Measurements from ENCODE around the gene ADAMTS10. TPM values are rescaled to one million over a fixed set of nuclear protein-coding genes. Genes with fewer than 3 reads are reported as not detected.
"Not testable (repeated sequence)": the region's sequence is repeated elsewhere in the genome, so short reads cannot be mapped to it uniquely, and the experiment has no call there.

Gene ADAMTS10
- total and polyA plus RNA-seq, 2 donors: 19.6 to 41.7 TPM

DNA sequence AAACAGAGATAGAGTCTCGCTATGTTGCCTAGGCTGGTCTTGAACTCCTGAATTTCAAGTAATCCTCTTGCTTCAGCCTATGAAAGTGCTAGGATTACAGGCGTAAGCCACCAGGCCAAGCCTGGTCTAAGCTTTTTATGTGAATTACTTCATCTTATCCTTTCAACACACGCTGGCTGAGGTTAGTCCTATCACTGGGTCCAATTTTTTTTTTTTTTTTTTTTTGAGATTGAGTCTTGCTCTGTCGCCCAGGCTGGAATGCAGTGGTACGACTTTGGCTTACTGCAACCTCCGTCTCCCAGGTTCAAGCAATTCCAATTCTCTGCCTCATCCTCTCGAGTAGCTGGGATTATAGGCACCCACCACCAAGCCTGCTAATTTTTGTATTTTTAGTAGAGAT, 43.7 kb downstream of the ADAMTS10 start:
- Histone ChIP-seq H3K27ac (ENCODE audit: low read depth in 1 of 2, low read length in 1 of 2) (no peak overlapping the region), H3K4me3 (ENCODE audit: low read length in 2 of 2) (no peak overlapping the region), H3K4me1 (ENCODE audit: control insufficient read depth in 2 of 2, insufficient read depth in 2 of 2, low read length in 2 of 2) (peaks cover 10 to 33% of the 10 kb centered on the region in 2 donors), H3K36me3 (ENCODE audit: control insufficient read depth in 2 of 2, insufficient read depth in 2 of 2, low read length in 1 of 2) (no peaks in the 10 kb centered on the region), H3K9me3 (ENCODE audit: control insufficient read depth in 2 of 2, insufficient read depth in 1 of 2, low read length in 1 of 2) (no peaks in the 10 kb centered on the region), H3K27me3 (ENCODE audit: control insufficient read depth in 2 of 2, insufficient read depth in 1 of 2, low read length in 1 of 2) (no peaks in the 10 kb centered on the region)
- DNase-seq (ENCODE audit: low read depth in 6 of 9, low spot score in 9 of 9): no peak
- 95% methylated on average over 7 of the region's 7 CpGs for WGBS

- H3K27me3 ChIP-seq (ENCODE audit: control insufficient read depth in 2 of 2, insufficient read depth in 1 of 2, low read length in 1 of 2); H3K36me3 ChIP-seq (ENCODE audit: control insufficient read depth in 2 of 2, insufficient read depth in 2 of 2, low read length in 1 of 2); H3K4me3 ChIP-seq (ENCODE audit: low read length in 2 of 2); H3K27ac ChIP-seq (ENCODE audit: low read depth in 1 of 2, low read length in 1 of 2); H3K9me3 ChIP-seq (ENCODE audit: control insufficient read depth in 2 of 2, insufficient read depth in 1 of 2, low read length in 1 of 2); DNase-seq (ENCODE audit: low read depth in 6 of 9, low spot score in 9 of 9): not testable (repeated sequence)
- 97% methylated on average over 8 of the region's 8 CpGs for WGBS
- peaks cover 6 to 18% of the 10 kb centered on the region in 2 donors for H3K4me1 ChIP-seq (ENCODE audit: control insufficient read depth in 2 of 2, insufficient read depth in 2 of 2, low read length in 2 of 2)
Measured at GRCh38 chr19:8564866-8565265, 45.6 kb downstream of the ADAMTS10 start.

DNA sequence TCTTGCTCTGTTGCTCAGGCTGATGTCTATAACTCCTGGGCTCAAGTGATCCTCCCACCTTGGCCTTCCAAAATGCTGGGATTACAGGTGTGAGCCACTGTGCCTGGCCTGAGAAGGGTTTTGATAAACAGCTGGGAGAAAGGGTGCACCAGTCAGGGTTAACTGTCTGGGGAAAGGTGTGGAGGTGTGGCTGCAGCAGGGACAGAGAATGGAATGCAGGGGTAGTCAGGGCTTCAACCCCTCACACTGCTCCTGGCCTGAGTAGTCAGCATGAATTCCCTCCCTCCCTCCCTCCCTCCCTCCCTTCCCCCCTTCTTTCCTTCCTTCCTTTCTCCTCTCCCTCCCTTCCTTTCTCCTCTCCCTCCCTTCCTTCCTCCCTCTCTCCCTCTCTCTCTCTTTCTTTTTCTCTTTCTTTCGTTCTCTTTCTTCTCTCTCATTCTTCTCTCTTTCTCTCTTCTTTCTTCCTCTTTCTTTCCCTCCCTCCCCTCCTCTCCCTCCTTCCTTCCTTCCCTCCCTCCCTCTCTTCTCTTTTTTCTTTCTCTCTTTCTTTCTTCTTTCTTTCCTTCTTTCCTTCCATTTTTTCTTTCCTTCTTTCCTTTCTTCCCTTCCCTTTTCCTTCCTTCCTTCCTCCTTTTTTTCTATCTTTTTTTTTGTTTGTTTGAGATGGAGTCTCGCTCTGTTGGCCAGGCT, 49.3 kb downstream of the ADAMTS10 start:
- no peak for DNase-seq (ENCODE audit: low read depth in 6 of 9, low spot score in 9 of 9)
- 85% methylated on average over 2 of the region's 2 CpGs for WGBS
- Histone ChIP-seq H3K9me3 (ENCODE audit: control insufficient read depth in 2 of 2, insufficient read depth in 1 of 2, low read length in 1 of 2) (no peaks in the 10 kb centered on the region), H3K4me1 (ENCODE audit: control insufficient read depth in 2 of 2, insufficient read depth in 2 of 2, low read length in 2 of 2) (peaks cover 0 to 4% of the 10 kb centered on the region in 2 donors), H3K27me3 (ENCODE audit: control insufficient read depth in 2 of 2, insufficient read depth in 1 of 2, low read length in 1 of 2) (no peaks in the 10 kb centered on the region), H3K36me3 (ENCODE audit: control insufficient read depth in 2 of 2, insufficient read depth in 2 of 2, low read length in 1 of 2) (no peaks in the 10 kb centered on the region), H3K27ac (ENCODE audit: low read depth in 1 of 2, low read length in 1 of 2) (no peak overlapping the region), H3K4me3 (ENCODE audit: low read length in 2 of 2) (no peak overlapping the region)

GRCh38 chr19:8558325-8558724, 52.2 kb downstream of the ADAMTS10 start:
- H3K9me3 ChIP-seq (ENCODE audit: control insufficient read depth in 2 of 2, insufficient read depth in 1 of 2, low read length in 1 of 2): no peaks in the 10 kb centered on the region
- WGBS: 96% methylated on average over 2 of the region's 2 CpGs
- no peak overlapping the region for H3K27ac ChIP-seq (ENCODE audit: low read depth in 1 of 2, low read length in 1 of 2)
- H3K27me3 ChIP-seq (ENCODE audit: control insufficient read depth in 2 of 2, insufficient read depth in 1 of 2, low read length in 1 of 2): no peaks in the 10 kb centered on the region
- no peaks in the 10 kb centered on the region for H3K4me1 ChIP-seq (ENCODE audit: control insufficient read depth in 2 of 2, insufficient read depth in 2 of 2, low read length in 2 of 2)
- no peak for DNase-seq (ENCODE audit: low read depth in 6 of 9, low spot score in 9 of 9)
- H3K4me3 ChIP-seq (ENCODE audit: low read length in 2 of 2): no peak overlapping the region
- no peaks in the 10 kb centered on the region for H3K36me3 ChIP-seq (ENCODE audit: control insufficient read depth in 2 of 2, insufficient read depth in 2 of 2, low read length in 1 of 2)

- Histone ChIP-seq H3K4me1 (ENCODE audit: control insufficient read depth in 2 of 2, insufficient read depth in 2 of 2, low read length in 2 of 2) (no peaks in the 10 kb centered on the region), H3K27ac (ENCODE audit: low read depth in 1 of 2, low read length in 1 of 2) (no peak overlapping the region), H3K36me3 (ENCODE audit: control insufficient read depth in 2 of 2, insufficient read depth in 2 of 2, low read length in 1 of 2) (no peaks in the 10 kb centered on the region), H3K4me3 (ENCODE audit: low read length in 2 of 2) (no peak overlapping the region), H3K9me3 (ENCODE audit: control insufficient read depth in 2 of 2, insufficient read depth in 1 of 2, low read length in 1 of 2) (no peaks in the 10 kb centered on the region), H3K27me3 (ENCODE audit: control insufficient read depth in 2 of 2, insufficient read depth in 1 of 2, low read length in 1 of 2) (no peaks in the 10 kb centered on the region)
- 89% methylated on average over 6 of the region's 6 CpGs for WGBS
- DNase-seq (ENCODE audit: low read depth in 6 of 9, low spot score in 9 of 9): no peak
Measured at GRCh38 chr19:8557642-8558238, 52.8 kb downstream of the ADAMTS10 start.

DNA sequence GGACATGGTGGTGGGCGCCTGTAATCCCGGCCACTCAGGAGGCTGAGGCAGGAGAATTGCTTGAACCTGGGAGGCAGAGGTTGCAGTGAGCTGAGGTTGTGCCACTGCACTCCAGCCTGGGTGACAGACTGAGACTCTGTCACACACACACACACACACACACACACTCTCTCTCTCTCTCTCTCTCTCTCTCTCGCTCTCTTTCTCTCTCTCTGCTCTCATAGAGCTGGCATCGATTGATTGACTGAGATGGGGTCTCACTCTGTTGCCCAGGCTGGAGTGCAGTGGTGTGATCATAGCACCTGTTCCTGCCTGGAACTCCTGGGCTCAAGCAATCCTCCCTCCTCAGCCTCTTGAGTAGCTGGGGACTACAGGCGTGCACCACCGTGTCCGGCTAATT, 56.8 kb downstream of the ADAMTS10 start:
- H3K36me3 ChIP-seq (ENCODE audit: control insufficient read depth in 2 of 2, insufficient read depth in 2 of 2, low read length in 1 of 2); H3K4me1 ChIP-seq (ENCODE audit: control insufficient read depth in 2 of 2, insufficient read depth in 2 of 2, low read length in 2 of 2); H3K9me3 ChIP-seq (ENCODE audit: control insufficient read depth in 2 of 2, insufficient read depth in 1 of 2, low read length in 1 of 2); H3K27ac ChIP-seq (ENCODE audit: low read depth in 1 of 2, low read length in 1 of 2); H3K27me3 ChIP-seq (ENCODE audit: control insufficient read depth in 2 of 2, insufficient read depth in 1 of 2, low read length in 1 of 2); DNase-seq (ENCODE audit: low read depth in 6 of 9, low spot score in 9 of 9); H3K4me3 ChIP-seq (ENCODE audit: low read length in 2 of 2): not testable (repeated sequence)
- WGBS: 98% methylated on average over 7 of the region's 7 CpGs

DNA sequence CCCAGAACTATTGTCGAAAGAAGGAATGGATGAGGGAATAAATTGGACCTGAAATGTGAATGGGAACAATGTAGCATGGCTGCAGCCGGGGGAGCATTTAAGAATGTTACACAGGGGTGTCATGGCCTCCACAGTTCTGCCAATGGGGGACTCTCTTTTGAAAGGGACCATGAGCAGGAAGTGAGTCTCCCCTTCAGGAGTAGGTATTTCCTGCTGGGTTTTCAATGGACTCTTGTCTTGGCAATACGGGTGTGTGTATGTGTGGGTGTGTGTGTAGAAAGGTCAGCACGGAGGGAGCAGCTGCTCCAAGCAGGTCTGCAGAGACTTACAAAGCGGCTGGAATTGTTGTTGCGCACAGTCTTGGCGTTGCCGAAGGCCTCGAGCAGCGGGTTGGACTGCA, 57.7 kb downstream of the ADAMTS10 start:
- WGBS: 96% methylated on average over 10 of the region's 10 CpGs

DNA sequence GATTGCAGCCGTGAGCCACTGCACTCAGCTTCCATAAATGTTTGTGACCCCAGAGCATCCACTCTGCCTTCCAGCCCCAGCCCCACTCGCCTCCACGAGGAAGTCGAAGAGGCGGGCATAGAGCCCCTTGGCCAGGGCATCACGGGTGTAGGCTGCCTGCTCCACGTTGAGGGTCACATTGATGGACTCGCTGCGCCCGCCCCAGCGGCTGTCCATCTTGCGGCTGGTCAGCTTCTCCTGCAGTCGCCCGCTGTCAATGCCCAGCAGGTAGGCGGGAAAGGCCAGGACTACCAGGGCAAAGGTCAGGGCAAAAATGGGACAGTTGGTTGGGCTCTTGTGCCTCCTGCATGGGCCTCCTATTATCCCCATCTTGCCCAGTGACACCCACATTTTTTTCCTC, 60.4 kb downstream of the ADAMTS10 start:
- 93% methylated on average over 15 of the region's 15 CpGs for WGBS

More for the DNA sequence above, 57.7 kb downstream of the ADAMTS10 start:
- Histone ChIP-seq H3K4me3 (ENCODE audit: low read length in 2 of 2) (no peak overlapping the region), H3K27me3 (ENCODE audit: control insufficient read depth in 2 of 2, insufficient read depth in 1 of 2, low read length in 1 of 2) (no peaks in the 10 kb centered on the region), H3K4me1 (ENCODE audit: control insufficient read depth in 2 of 2, insufficient read depth in 2 of 2, low read length in 2 of 2) (no peaks in the 10 kb centered on the region), H3K9me3 (ENCODE audit: control insufficient read depth in 2 of 2, insufficient read depth in 1 of 2, low read length in 1 of 2) (no peaks in the 10 kb centered on the region), H3K27ac (ENCODE audit: low read depth in 1 of 2, low read length in 1 of 2) (no peak overlapping the region), H3K36me3 (ENCODE audit: control insufficient read depth in 2 of 2, insufficient read depth in 2 of 2, low read length in 1 of 2) (no peaks in the 10 kb centered on the region)
- no peak for DNase-seq (ENCODE audit: low read depth in 6 of 9, low spot score in 9 of 9)

GRCh38 chr19:8545743-8546142, 64.8 kb downstream of the ADAMTS10 start:
- no peak for DNase-seq (ENCODE audit: low read depth in 6 of 9, low spot score in 9 of 9)
- Histone ChIP-seq H3K27ac (ENCODE audit: low read depth in 1 of 2, low read length in 1 of 2) (no peak overlapping the region), H3K27me3 (ENCODE audit: control insufficient read depth in 2 of 2, insufficient read depth in 1 of 2, low read length in 1 of 2) (no peaks in the 10 kb centered on the region), H3K4me1 (ENCODE audit: control insufficient read depth in 2 of 2, insufficient read depth in 2 of 2, low read length in 2 of 2) (no peaks in the 10 kb centered on the region), H3K4me3 (ENCODE audit: low read length in 2 of 2) (no peak overlapping the region), H3K9me3 (ENCODE audit: control insufficient read depth in 2 of 2, insufficient read depth in 1 of 2, low read length in 1 of 2) (no peaks in the 10 kb centered on the region), H3K36me3 (ENCODE audit: control insufficient read depth in 2 of 2, insufficient read depth in 2 of 2, low read length in 1 of 2) (no peaks in the 10 kb centered on the region)
- 98% methylated on average over 8 of the region's 8 CpGs for WGBS

More for the DNA sequence above, 60.4 kb downstream of the ADAMTS10 start:
- no peak overlapping the region for H3K27ac ChIP-seq (ENCODE audit: low read depth in 1 of 2, low read length in 1 of 2)
- H3K9me3 ChIP-seq (ENCODE audit: control insufficient read depth in 2 of 2, insufficient read depth in 1 of 2, low read length in 1 of 2): no peaks in the 10 kb centered on the region
- no peak overlapping the region for H3K4me3 ChIP-seq (ENCODE audit: low read length in 2 of 2)
- no peaks in the 10 kb centered on the region for H3K36me3 ChIP-seq (ENCODE audit: control insufficient read depth in 2 of 2, insufficient read depth in 2 of 2, low read length in 1 of 2)
- no peaks in the 10 kb centered on the region for H3K27me3 ChIP-seq (ENCODE audit: control insufficient read depth in 2 of 2, insufficient read depth in 1 of 2, low read length in 1 of 2)
- DNase-seq (ENCODE audit: low read depth in 6 of 9, low spot score in 9 of 9): no peak
- H3K4me1 ChIP-seq (ENCODE audit: control insufficient read depth in 2 of 2, insufficient read depth in 2 of 2, low read length in 2 of 2): no peaks in the 10 kb centered on the region

Data from thymus (tissue), 11 donors.